RWPE1 (cell line): ENCODE data around the gene MAP4K3.
A peak's percentile ranks its signal among the peaks of the same experiment; 100 is the strongest.

ENCODE experiments used
- CTCF ChIA-PET: fragments of 350-600 bp; sonication (Branson Sonifier 250); formaldehyde crosslinking; extraction: SDS; loops from one replicate; lab custom pipeline; 2021; lab: Yijun Ruan, JAX
- POLR2A ChIA-PET: fragments of 400-600 bp; formaldehyde crosslinking; extraction: SDS; loops from one replicate; lab custom pipeline; 2020; ENCODE audit warnings: antibody characterized with exemption; ENCODE audit not compliant: low non-redundant PET; lab: Yijun Ruan, JAX
- DNase-seq: peaks from one replicate; pipeline ENCODE4 v3.0.0; 2012; ENCODE audit warnings: low spot score
- H3K27ac ChIP-seq: fragments of 450-650 bp; 2 replicates; pipeline ENCODE4 v1.5.1; 2017
- CTCF ChIP-seq: fragments of 450-650 bp; conservative IDR thresholded peaks from 2 replicates; pipeline ENCODE4 v1.5.1; 2017; ENCODE audit warnings: low read depth, mild to moderate bottlenecking

MAP4K3 gene

GRCh38 chr2:39413063-39413737, 23.9 kb downstream of the MAP4K3 start:
- TF ChIP-seq CTCF, result no peak
- no peak for DNase-seq
- POLR2A ChIA-PET, result no interaction called here
- CTCF ChIA-PET, result no interaction called here
- H3K27ac ChIP-seq, result no peak overlapping the region

- peak; percentile 52 for DNase-seq
- TF ChIP-seq CTCF, result no peak
- H3K27ac ChIP-seq, result no peak overlapping the region
- ChIA-PET POLR2A (no interaction called here), CTCF (no interaction called here)
Observed at GRCh38 chr2:39411181-39411944, 25.7 kb downstream of the MAP4K3 start.

- ChIA-PET POLR2A (no interaction called here), CTCF (interaction anchor here (0.7 kb wide), 1 partner anchor 87 kb away, joined by 3 read pairs; no protein-coding TSS in a partner anchor)
- H3K27ac ChIP-seq, result no peak overlapping the region
- no peak for DNase-seq
- no peak for TF ChIP-seq CTCF
Observed at GRCh38 chr2:39409697-39410389, 27.2 kb downstream of the MAP4K3 start.

- CTCF ChIA-PET, result no interaction called here
- no peak overlapping the region for H3K27ac ChIP-seq
- POLR2A ChIA-PET, result no interaction called here
- no peak for DNase-seq
- no peak for TF ChIP-seq CTCF
Observed at GRCh38 chr2:39408351-39409136, 28.5 kb downstream of the MAP4K3 start.

- POLR2A ChIA-PET, result no interaction called here
- CTCF ChIA-PET, result no interaction called here
- no peak for TF ChIP-seq CTCF
- H3K27ac ChIP-seq, result no peak overlapping the region
- DNase-seq, result no peak
Observed at GRCh38 chr2:39407516-39408296, 29.4 kb downstream of the MAP4K3 start.
